Measurements from ENCODE around the gene GRIK5. TPM values are rescaled to one million over a fixed set of nuclear protein-coding genes. Genes with fewer than 3 reads are reported as not detected.

The GRIK5 gene
- polyA plus RNA-seq, 1 donor from 2014 or later: 22.4 TPM

DNA sequence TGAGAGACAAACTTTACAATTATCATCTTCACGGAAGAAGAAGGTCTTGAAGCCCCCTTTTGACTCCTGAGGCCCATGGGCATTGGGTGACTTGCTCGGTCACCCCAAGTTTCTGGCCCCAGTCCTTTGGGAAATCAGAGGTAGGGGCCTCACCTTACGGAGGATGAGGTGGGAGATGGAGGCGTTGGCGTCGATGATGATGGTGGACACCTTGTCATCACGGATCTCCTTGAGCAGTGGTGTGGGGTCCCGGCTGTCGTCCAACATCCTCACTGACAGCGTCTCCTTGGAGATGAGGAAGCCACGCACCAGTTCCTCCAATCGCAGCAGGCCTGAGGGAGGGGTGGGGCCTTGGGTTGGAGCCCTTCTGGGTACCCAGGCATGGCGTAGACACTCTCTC lies 10.8 kb downstream of the GRIK5 start:
- no peaks in the 10 kb centered on the region for H3F3A ChIP-seq (ENCODE audit: insufficient read depth, low read length, poor library complexity, severe bottlenecking)
- no peaks in the 10 kb centered on the region for H3K9me3 ChIP-seq (ENCODE audit: low read length)
- H3K9me2 ChIP-seq (ENCODE audit: insufficient read depth, low read length): no peaks in the 10 kb centered on the region
- H3K36me3 ChIP-seq (ENCODE audit: insufficient read depth, low read length): peaks cover 6% of the 10 kb centered on the region
- H2AFZ ChIP-seq (ENCODE audit: low read depth, low read length): no peak overlapping the region
- TF ChIP-seq EP300 (conservative IDR thresholded peaks at IDR 0.05; ENCODE audit: poor library complexity, severe bottlenecking) (no peak), POLR2AphosphoS5 (IDR thresholded peaks at IDR 0.05) (no peak), SMC3 (conservative IDR thresholded peaks at IDR 0.05; ENCODE audit: poor library complexity) (no peak), MXI1 (conservative IDR thresholded peaks at IDR 0.05; ENCODE audit: poor library complexity, severe bottlenecking) (no peak), EZH2 (IDR thresholded peaks at IDR 0.05; ENCODE audit: borderline replicate concordance, insufficient read depth, low read length, poor library complexity, severe bottlenecking) (no peak), TAF1 (IDR thresholded peaks at IDR 0.05; ENCODE audit: low read depth) (no peak), RAD21 (conservative IDR thresholded peaks at IDR 0.05) (no peak)
- TF ChIP-seq, protein P1, sequence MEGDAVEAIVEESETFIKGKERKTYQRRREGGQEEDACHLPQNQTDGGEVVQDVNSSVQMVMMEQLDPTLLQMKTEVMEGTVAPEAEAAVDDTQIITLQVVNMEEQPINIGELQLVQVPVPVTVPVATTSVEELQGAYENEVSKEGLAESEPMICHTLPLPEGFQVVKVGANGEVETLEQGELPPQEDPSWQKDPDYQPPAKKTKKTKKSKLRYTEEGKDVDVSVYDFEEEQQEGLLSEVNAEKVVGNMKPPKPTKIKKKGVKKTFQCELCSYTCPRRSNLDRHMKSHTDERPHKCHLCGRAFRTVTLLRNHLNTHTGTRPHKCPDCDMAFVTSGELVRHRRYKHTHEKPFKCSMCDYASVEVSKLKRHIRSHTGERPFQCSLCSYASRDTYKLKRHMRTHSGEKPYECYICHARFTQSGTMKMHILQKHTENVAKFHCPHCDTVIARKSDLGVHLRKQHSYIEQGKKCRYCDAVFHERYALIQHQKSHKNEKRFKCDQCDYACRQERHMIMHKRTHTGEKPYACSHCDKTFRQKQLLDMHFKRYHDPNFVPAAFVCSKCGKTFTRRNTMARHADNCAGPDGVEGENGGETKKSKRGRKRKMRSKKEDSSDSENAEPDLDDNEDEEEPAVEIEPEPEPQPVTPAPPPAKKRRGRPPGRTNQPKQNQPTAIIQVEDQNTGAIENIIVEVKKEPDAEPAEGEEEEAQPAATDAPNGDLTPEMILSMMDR (IDR thresholded peaks at IDR 0.05; ENCODE audit: poor library complexity, severe bottlenecking): no peak
- TF ChIP-seq, protein P2, sequence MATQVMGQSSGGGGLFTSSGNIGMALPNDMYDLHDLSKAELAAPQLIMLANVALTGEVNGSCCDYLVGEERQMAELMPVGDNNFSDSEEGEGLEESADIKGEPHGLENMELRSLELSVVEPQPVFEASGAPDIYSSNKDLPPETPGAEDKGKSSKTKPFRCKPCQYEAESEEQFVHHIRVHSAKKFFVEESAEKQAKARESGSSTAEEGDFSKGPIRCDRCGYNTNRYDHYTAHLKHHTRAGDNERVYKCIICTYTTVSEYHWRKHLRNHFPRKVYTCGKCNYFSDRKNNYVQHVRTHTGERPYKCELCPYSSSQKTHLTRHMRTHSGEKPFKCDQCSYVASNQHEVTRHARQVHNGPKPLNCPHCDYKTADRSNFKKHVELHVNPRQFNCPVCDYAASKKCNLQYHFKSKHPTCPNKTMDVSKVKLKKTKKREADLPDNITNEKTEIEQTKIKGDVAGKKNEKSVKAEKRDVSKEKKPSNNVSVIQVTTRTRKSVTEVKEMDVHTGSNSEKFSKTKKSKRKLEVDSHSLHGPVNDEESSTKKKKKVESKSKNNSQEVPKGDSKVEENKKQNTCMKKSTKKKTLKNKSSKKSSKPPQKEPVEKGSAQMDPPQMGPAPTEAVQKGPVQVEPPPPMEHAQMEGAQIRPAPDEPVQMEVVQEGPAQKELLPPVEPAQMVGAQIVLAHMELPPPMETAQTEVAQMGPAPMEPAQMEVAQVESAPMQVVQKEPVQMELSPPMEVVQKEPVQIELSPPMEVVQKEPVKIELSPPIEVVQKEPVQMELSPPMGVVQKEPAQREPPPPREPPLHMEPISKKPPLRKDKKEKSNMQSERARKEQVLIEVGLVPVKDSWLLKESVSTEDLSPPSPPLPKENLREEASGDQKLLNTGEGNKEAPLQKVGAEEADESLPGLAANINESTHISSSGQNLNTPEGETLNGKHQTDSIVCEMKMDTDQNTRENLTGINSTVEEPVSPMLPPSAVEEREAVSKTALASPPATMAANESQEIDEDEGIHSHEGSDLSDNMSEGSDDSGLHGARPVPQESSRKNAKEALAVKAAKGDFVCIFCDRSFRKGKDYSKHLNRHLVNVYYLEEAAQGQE (IDR thresholded peaks at IDR 0.05; ENCODE audit: borderline replicate concordance): no peak
- no peak overlapping the region for H3K4me3 ChIP-seq (ENCODE audit: low read length)
- no peaks in the 10 kb centered on the region for H3K79me2 ChIP-seq (replicated peaks; ENCODE audit: insufficient read depth, low read length)
- no peaks in the 10 kb centered on the region for H3K27me3 ChIP-seq (ENCODE audit: insufficient read depth, low read depth, low read length)
- no peaks in the 10 kb centered on the region for H4K20me1 ChIP-seq (ENCODE audit: insufficient read depth)
- H3K27ac ChIP-seq (ENCODE audit: low read length): no peak overlapping the region
- no peak overlapping the region for H3K4me2 ChIP-seq (ENCODE audit: low read length)
- H3K9ac ChIP-seq (ENCODE audit: low read length): no peak overlapping the region

DNA sequence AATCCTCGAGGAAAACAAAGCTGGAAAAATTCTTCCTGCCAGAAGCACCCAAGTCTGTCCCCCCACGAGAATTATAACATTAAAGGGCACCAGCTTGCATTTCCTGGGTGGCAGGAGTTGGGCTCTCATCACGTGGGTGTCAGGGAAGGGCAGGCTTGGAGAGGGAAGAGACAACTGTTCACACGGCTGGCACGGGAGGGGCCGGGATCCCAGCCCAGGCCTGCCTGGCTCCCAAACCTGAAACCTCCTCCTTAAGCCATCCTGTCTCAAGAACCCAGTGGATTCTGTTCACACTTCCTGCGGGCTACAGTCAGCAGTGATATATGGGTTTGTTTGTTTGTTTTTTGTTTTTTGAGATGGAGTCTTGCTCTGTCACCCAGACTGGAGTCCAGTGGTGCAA lies 12.2 kb downstream of the GRIK5 start:
- no peak overlapping the region for H3K4me3 ChIP-seq (ENCODE audit: low read length)
- H3K9me2 ChIP-seq (ENCODE audit: insufficient read depth, low read length): no peaks in the 10 kb centered on the region
- no peak overlapping the region for H3K4me2 ChIP-seq (ENCODE audit: low read length)
- no peaks in the 10 kb centered on the region for H3K9me3 ChIP-seq (ENCODE audit: low read length)
- H3K36me3 ChIP-seq (ENCODE audit: insufficient read depth, low read length): peaks cover 6% of the 10 kb centered on the region
- H4K20me1 ChIP-seq (ENCODE audit: insufficient read depth): no peaks in the 10 kb centered on the region
- H3K9ac ChIP-seq (ENCODE audit: low read length): no peak overlapping the region
- no peak overlapping the region for H3K27ac ChIP-seq (ENCODE audit: low read length)
- no peaks in the 10 kb centered on the region for H3F3A ChIP-seq (ENCODE audit: insufficient read depth, low read length, poor library complexity, severe bottlenecking)
- no peak for TF ChIP-seq EZH2 (IDR thresholded peaks at IDR 0.05; ENCODE audit: borderline replicate concordance, insufficient read depth, low read length, poor library complexity, severe bottlenecking)
- TF ChIP-seq, protein P1 (IDR thresholded peaks at IDR 0.05; ENCODE audit: poor library complexity, severe bottlenecking): no peak
- no peak for TF ChIP-seq SMC3 (conservative IDR thresholded peaks at IDR 0.05; ENCODE audit: poor library complexity)
- no peak for TF ChIP-seq RAD21 (conservative IDR thresholded peaks at IDR 0.05)
- H3K79me2 ChIP-seq (replicated peaks; ENCODE audit: insufficient read depth, low read length): no peaks in the 10 kb centered on the region
- H3K27me3 ChIP-seq (ENCODE audit: insufficient read depth, low read depth, low read length): no peaks in the 10 kb centered on the region
- no peak overlapping the region for H2AFZ ChIP-seq (ENCODE audit: low read depth, low read length)
